Cardiac fibroblast (primary cell): ENCODE data around the gene TBL1X.
"Not testable (repeated sequence)": the region's sequence is repeated elsewhere in the genome, so short reads cannot be mapped to it uniquely, and the experiment has no call there.

Experiments
- DNase-seq, 2 donors: peaks; one replicate each; pipeline versions ENCODE4 v3.0.0 to v3.0.0-alpha.2; 2010; ENCODE audit warnings: low read depth in 2 of 2
- H3K4me3 ChIP-seq, 2 donors: replicated peaks in 1 of 2; 1 replicate in 1 of 2; 2 replicates in 1 of 2; pipeline ENCODE4 v1.5.1; 2011; ENCODE audit warnings: low read depth in 2 of 2, low read length in 2 of 2, mild to moderate bottlenecking in 2 of 2, moderate library complexity in 1 of 2
- CTCF ChIP-seq: IDR thresholded peaks from one replicate; pipeline ENCODE4 v1.5.1; 2011; ENCODE audit warnings: low read depth, mild to moderate bottlenecking, low read length, inconsistent platforms

The TBL1X gene

GRCh38 chrX:9529223-9529622 lies 64.4 kb downstream of the TBL1X start:
- no peak overlapping the region for H3K4me3 ChIP-seq
- DNase-seq: no peak
- no peak for TF ChIP-seq CTCF

DNA sequence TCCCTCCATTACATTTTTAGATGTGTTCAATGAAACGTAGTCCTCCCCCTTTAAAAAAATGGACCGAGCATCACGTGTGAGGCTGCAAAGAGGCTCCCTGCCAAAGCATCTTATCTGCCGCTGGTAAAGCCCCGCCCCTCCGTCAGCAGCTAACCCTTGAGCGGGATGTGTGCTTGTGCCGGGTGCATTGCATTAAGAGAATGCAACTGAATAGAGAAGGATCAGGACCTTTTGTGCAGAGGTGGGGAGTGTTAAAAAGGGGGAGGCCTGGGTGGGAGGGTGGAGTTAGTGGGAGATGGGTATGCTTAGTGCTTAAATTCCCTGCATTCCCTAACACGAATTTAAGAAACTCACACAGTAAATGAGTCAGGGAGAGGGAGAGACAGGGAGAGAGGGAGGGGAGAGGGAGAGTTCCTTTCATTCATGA lies 66.0 kb downstream of the TBL1X start:
- TF ChIP-seq CTCF: no peak
- no peak overlapping the region for H3K4me3 ChIP-seq
- DNase-seq: peak; percentile 77 to 97

GRCh38 chrX:9532349-9532748 lies 67.5 kb downstream of the TBL1X start:
- no peak overlapping the region for H3K4me3 ChIP-seq
- no peak for TF ChIP-seq CTCF
- peak; percentile 53 to 70 for DNase-seq

GRCh38 chrX:9533611-9534010 lies 68.8 kb downstream of the TBL1X start:
- no peak overlapping the region for H3K4me3 ChIP-seq
- DNase-seq: no peak
- no peak for TF ChIP-seq CTCF

DNA sequence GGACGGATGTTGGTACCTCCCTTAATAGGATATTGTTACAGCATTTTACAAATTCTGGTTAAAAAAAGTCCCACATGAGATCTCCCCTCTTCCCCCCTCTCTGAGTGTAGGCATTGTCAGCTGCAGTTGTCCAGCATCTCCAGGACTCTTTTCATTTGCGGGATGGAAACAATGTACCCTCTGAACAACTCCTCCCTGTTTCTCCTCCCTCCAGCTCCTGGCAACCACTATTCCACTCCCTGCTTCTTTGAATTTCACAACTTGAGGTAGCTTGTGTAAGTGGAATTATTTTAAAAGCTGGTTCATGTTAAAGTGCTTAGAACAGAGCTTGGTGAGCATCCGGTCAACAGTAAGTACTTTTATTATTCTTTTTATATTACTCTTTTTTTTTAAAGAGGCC lies 69.8 kb downstream of the TBL1X start:
- H3K4me3 ChIP-seq: peak overlapping the region in 1 of 2 donors; percentile 7
- TF ChIP-seq CTCF: no peak
- DNase-seq: peak; percentile 62 to 72

- H3K4me3 ChIP-seq: peak overlapping the region in 1 of 2 donors; percentile 7
- DNase-seq: no peak
- no peak for TF ChIP-seq CTCF
Measured at GRCh38 chrX:9535101-9535500, 70.2 kb downstream of the TBL1X start.

- DNase-seq: not testable (repeated sequence)
Measured at GRCh38 chrX:9536156-9536555, 71.3 kb downstream of the TBL1X start.

More at GRCh38 chrX:9536156-9536555, 71.3 kb downstream of the TBL1X start:
- H3K4me3 ChIP-seq: not testable (repeated sequence)
